HG02943 (cell line): ENCODE results near the gene PEX16.

Source experiments
- ATAC-seq: cut with Tn5 transposase; IDR thresholded peaks from one replicate; pipeline ENCODE4 v1.9.1; 2021; ENCODE audit warnings: mild to moderate bottlenecking, low read depth, moderate library complexity; ENCODE audit not compliant: unreplicated experiment

The PEX16 gene

DNA sequence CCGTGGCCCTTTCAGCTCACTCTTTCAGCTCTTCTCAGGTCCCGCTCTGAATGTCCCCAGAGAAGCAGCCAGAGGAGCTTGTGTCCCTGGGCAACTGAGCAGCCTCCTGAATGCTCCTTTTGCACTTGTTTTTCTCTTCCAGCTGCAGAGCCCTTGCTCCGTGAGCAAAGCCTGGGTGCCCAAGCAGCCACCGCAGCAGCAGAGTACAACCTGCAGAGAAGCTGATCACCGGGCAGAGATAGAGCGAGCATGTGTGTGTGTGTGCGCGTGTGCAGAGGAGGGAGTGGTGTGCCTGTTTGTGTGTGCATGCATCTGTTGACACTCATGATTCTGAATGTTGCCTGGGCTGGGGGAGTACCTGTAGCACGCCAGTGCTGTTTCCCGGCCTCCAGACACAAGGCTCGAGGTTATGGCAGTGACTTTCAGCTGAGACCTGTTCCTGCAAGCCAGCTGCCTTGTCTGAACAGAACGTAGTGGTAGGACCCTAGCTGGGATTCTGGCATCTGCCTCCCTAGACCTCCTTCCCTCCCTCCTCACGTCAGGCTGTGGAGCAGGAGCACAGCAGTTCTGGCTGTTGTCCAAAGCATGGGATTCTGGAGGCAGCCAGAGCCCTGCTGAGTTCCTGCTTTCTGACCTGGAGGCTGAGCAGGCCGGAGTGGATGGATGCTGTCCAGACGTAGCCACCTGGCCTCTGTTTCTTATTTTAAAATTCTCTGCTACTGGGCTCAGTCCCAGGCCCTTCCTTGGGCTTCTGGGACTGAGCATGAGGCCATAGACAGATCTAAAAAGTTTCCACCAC lies 36.7 kb downstream of the PEX16 start:
- ATAC-seq: no peak

DNA sequence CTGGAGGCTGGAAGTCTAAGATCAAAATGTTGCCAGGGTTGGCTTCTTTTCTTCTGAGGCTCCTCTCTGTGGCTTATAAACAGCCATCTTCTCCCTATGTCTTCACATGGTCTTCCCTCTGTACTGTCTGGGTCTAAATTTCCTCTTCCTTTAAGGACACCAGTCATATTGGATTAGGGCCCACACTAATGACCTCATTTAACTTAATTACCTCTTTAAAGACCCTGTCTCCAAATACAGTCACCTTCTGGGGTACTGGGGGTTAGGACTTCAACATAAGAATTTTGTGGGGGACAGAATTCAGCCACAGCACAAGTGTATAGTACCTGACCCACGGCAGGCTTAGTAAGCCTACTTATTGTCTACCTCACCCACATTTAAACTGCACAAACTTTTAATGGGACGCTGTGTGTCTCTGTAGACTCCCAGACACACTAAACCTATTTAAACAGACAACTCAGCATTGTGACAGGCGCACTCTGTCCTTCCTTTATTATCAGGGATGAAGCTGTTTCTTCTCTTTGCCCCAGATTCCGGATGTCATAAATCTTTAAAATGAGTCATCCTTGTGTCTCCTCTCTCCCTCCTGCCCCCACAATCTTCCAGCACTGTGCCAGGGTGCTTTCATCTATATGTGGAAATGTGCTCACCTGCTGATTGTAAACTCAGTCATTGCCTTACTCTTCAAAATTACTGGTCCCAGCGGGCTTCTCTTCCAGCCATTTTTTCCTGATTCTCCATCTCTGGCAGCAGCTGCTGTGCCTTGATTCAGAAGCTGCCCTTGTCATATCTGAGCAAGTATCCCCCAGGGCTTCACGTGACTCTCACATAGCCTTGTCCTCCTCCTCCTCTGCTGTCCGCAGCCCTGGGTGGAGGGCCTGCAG lies 37.6 kb downstream of the PEX16 start:
- no peak for ATAC-seq

- ATAC-seq: no peak
These were observed 39.8 kb downstream of the PEX16 start for GRCh38 chr11:45877845-45878244.

GRCh38 chr11:45877221-45877620 lies 40.5 kb downstream of the PEX16 start:
- no peak for ATAC-seq

DNA sequence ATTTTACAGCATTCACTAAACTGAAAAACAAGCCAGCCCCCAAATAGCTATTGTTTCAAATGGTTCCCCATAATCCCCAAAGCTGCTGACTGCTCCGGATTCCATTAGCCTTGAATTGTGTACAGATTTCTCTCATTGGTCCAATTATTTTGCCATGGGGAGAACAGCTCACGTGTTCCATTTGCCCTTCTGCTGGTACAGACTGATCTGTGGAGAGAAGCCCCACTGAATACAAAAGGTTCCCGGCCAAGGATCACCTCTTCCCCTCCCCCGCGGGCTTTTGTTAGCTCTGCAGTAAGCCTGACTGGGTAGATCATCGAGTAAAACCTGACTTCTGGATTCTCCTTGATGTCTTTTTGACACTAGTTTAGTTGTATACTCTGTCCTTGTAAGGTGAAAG lies 41.3 kb downstream of the PEX16 start:
- ATAC-seq: no peak

- no peak for ATAC-seq
These were observed 44.9 kb downstream of the PEX16 start for GRCh38 chr11:45872651-45873356.

DNA sequence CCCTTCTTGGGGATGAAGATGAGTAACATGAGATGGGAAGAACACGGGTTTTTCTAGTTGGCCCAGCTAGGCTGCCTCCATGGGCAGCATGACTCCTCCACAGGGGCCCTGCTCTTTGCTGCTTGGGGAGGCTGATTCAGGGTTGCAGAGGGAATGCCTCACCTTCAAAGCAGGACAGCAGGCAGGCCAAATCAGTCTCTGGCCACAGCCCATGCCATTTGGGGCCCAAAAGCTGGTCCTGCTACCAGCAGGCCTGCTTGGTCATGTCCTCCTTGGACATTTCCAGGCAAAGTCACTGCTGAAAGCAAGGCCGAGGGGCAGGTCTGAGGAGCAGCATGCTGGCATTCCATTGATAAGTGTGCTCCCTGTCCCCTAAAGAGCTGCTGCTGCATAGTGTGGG lies 46.0 kb downstream of the PEX16 start:
- ATAC-seq: no peak

DNA sequence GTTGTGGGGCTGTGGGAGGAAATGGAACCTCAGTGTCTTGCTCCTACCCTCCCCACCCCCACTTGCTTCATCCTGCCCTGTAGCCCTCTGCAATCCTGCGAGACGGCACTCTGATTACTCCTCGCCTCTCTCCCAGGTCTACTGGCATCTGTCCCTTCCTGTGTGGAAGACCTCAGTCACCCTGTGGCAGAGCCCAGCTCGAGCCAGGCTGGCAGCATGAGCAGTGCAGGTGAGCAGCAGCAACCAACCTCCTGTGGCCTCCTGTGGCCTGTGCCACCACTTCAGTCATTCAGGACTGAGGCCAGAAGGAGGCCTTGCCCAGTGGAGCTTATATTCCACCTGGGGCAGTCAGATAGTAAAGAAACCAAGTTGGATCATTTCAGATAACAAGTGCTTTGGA lies 47.0 kb downstream of the PEX16 start:
- no peak for ATAC-seq

GRCh38 chr11:45869551-45869950 lies 48.1 kb downstream of the PEX16 start:
- no peak for ATAC-seq

DNA sequence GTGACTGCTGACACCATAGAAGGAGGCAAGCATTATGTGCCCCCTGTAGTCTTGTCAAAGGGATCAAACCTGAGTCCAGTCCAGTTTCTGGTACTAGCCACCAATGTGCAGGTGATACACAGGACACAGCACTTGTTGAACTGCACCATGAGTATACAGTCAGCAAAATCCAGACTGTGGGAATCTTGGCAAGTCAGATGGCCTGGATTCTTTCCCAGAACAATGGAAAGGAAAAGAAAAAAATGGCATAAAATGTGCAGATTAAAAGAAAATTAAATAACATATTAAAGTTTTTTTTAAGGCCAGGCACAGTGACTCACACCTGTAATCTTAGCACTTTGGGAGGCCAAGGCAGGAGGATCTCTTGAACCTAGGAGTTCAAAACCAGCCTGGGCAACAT lies 53.6 kb downstream of the PEX16 start:
- no peak for ATAC-seq

DNA sequence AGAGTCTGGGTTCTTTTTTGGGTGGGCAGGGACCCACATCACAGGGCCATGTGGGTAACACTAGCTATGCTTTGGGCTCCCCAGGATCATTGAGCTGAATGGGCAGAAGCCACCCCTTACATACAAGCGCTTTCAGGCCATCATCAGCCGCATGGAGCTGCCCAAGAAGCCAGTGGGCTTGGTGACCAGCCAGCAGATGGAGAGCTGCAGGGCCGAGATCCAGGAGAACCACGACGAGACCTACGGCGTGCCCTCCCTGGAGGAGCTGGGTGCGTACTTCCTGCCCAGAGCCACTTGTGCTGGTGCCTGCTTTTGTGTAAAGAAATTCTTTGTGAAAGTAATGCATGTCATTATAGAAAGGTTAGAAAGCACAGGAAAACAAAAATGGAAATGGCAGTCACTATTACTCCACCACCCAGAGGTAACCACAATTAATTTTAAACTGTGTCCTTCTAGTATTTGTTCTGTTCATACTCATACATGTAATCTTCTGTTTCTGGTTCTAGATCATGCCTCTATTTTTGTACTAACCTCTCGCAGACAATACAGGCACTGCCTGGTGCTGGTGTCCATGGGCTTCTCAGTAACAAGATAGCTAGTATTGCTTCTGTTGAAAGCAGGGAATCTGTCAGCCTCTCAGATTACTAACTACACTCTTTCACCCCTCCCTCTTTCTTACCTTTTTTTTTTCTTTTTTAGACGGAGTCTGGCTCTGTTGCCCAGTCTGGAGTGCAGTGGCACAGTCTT lies 56.7 kb downstream of the PEX16 start:
- no peak for ATAC-seq

DNA sequence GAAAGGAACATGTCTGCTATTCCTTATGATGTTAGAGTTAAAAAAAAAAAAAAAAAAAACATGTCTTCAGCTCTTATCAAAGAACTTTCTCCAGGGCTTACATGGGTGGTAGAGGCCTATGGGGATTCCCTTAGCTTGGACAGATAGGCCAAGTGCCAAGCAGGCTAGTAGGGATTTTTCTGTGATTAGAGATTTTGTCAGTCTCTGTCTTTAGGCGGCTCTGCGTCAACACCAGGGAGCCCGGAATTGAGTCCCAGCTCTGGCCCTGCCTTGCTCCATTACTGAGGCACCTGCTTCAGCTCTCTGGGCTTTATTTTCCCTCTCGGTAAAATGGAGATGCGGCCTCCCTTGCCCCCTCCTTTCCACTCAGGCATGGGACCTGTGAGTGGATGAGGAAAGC lies 57.3 kb downstream of the PEX16 start:
- no peak for ATAC-seq
